Activated CD8-positive, alpha-beta memory T cell treated with anti-CD3 and anti-CD28 coated beads, Interleukin-2, amount 10 ng/mL, durations not matched to agents 7 days and 5 days (primary cell): ENCODE results near the gene CYP4B1. TPM values are rescaled to one million over a fixed set of nuclear protein-coding genes. Genes with fewer than 3 reads are reported as not detected.

Experiments
- ATAC-seq: fragments of 150-1000 bp; cut with Tn5 transposase; one replicate; pipeline ENCODE4 v1.10.0; 2021; ENCODE audit warnings: moderate library complexity
- CTCF ChIA-PET: fragments of 350-600 bp; sonication (Branson Sonifier 250); formaldehyde crosslinking; loops from one replicate; lab custom pipeline; 2021; ENCODE audit warnings: antibody characterized with exemption; lab: Charles Lee
- DNase-seq: peaks from one replicate; pipeline ENCODE4 v3.0.0-alpha.2; 2020
- H3K27ac Mint-ChIP-seq: one replicate; pipeline ENCODE4 v1.8.0; 2021; ENCODE audit warnings: mild to moderate bottlenecking, mixed read lengths
- H3K27me3 Mint-ChIP-seq: one replicate; pipeline ENCODE4 v1.8.0; 2021; ENCODE audit warnings: mixed read lengths
- H3K36me3 Mint-ChIP-seq: one replicate; pipeline ENCODE4 v1.8.0; 2021; ENCODE audit warnings: mild to moderate bottlenecking, mixed read lengths
- H3K4me1 Mint-ChIP-seq: one replicate; pipeline ENCODE4 v1.8.0; 2021; ENCODE audit warnings: mixed read lengths
- H3K4me3 Mint-ChIP-seq: one replicate; pipeline ENCODE4 v1.8.0; 2021; ENCODE audit warnings: mild to moderate bottlenecking, moderate library complexity, mixed read lengths
- H3K9me3 Mint-ChIP-seq: one replicate; pipeline ENCODE4 v1.8.0; 2022; ENCODE audit warnings: low read depth, mixed read lengths
- total RNA-seq, 2 experiments: library from RNA; stranded (reverse); gene quantifications; one replicate each; pipeline ENCODE4 v1.2.3, GENCODE V29; 2021

Gene CYP4B1
- total RNA-seq, 2 experiments from 2014 or later = not detected

GRCh38 chr1:46802901-46803574 lies 4.2 kb downstream of the CYP4B1 start:
- peaks cover 2% of the 10 kb centered on the region for H3K9me3 Mint-ChIP-seq
- DNase-seq (no peak), ATAC-seq (no peak)
- no peaks in the 10 kb centered on the region for H3K4me1 Mint-ChIP-seq
- H3K36me3 Mint-ChIP-seq = no peaks in the 10 kb centered on the region
- no peak overlapping the region for H3K4me3 Mint-ChIP-seq
- CTCF ChIA-PET = no interaction called here
- peaks cover 3% of the 10 kb centered on the region for H3K27me3 Mint-ChIP-seq
- no peak overlapping the region for H3K27ac Mint-ChIP-seq

DNA sequence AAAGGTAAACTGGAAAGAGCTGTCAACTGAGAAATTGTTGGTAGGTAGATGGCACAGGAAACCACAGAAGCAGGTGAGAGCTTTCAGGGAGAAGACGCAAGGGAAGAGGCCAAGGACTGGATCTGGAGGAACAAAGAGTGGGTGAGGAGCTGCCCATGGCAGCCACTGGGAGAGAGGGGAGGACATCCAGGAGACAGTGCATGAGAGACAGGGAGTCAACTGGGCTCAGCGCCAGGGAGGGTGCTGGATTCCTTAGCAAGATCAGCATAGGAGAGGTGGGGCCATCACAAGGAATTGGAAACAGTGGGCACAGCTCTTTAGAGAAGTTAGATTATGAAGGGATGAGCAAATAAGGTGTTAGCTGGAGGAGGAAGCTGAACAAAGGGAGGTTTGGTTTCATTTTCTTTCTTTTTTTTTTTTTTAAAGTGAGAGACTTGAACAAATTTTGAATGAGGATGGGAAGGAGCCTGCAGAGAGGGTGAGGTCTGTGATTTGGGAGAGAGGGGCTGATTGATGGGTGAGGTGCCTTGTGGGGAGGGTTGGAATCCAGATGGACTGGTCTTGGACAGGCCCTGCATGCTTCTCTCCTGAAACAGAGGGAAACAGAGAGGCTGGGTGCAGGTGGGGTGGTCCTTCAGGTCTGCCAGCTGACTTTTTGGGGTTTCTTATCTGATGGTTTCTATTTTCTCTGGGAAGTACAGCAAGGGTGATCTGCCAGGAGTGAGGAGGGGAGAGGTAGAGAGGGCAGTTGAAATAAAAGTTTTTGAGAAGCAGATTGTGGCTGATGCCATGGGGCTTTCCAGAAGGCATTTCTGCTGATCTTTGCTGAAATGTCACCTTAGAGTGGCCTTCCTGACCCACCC lies 5.4 kb downstream of the CYP4B1 start:
- Mint-ChIP-seq H3K4me3 (no peak overlapping the region), H3K27ac (no peak overlapping the region), H3K4me1 (no peaks in the 10 kb centered on the region), H3K36me3 (no peaks in the 10 kb centered on the region), H3K9me3 (peaks cover 2% of the 10 kb centered on the region), H3K27me3 (peaks cover 3% of the 10 kb centered on the region)
- DNase-seq (no peak), ATAC-seq (no peak)
- CTCF ChIA-PET = no interaction called here

DNA sequence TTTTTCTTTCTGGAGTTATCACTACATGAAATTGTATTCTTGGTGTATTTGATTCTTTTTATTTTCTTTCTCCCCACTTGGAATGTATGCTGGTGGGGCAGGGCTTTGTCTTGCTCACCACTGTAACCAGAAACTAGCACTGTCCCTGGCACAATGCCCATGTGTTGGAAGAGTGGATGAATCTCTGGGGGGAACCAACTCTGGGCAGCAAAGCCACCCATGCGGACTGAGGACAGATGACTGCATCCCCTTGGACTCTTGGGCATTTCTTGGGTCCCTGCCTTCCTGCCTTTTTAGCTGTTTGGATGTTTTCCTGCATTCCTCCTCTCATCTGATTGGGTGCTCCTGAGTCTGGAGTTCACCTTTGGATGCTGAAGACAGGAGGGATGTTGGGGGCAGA lies 6.1 kb downstream of the CYP4B1 start:
- H3K4me3 Mint-ChIP-seq = no peak overlapping the region
- no peaks in the 10 kb centered on the region for H3K4me1 Mint-ChIP-seq
- H3K36me3 Mint-ChIP-seq = no peaks in the 10 kb centered on the region
- CTCF ChIA-PET = no interaction called here
- H3K27ac Mint-ChIP-seq = no peak overlapping the region
- DNase-seq (no peak), ATAC-seq (no peak)
- peaks cover 3% of the 10 kb centered on the region for H3K27me3 Mint-ChIP-seq
- peaks cover 2% of the 10 kb centered on the region for H3K9me3 Mint-ChIP-seq

DNA sequence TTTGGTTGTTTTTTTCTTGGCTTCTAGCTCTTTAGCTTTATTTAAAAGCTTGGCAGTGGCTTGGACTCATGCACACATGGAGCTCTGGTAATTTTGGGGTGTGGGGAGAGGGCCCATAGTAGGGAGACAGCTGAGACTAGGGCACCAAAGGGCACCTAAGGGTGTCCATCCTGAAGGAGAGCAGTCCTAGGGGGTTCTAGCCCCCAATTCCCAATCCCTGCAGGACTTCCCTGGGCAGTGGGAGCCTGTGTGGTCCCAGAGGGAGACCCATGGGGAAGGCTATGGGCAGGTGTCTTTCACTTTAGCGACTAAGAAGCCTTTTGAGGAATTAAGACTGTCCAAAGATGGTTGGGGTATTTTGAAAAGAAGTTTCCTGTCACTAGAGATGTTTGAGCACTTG lies 6.9 kb downstream of the CYP4B1 start:
- H3K27me3 Mint-ChIP-seq = peaks cover 3% of the 10 kb centered on the region
- DNase-seq (no peak), ATAC-seq (no peak)
- no peaks in the 10 kb centered on the region for H3K36me3 Mint-ChIP-seq
- CTCF ChIA-PET = no interaction called here
- H3K27ac Mint-ChIP-seq = no peak overlapping the region
- peaks cover 2% of the 10 kb centered on the region for H3K9me3 Mint-ChIP-seq
- H3K4me1 Mint-ChIP-seq = no peaks in the 10 kb centered on the region
- H3K4me3 Mint-ChIP-seq = no peak overlapping the region

DNA sequence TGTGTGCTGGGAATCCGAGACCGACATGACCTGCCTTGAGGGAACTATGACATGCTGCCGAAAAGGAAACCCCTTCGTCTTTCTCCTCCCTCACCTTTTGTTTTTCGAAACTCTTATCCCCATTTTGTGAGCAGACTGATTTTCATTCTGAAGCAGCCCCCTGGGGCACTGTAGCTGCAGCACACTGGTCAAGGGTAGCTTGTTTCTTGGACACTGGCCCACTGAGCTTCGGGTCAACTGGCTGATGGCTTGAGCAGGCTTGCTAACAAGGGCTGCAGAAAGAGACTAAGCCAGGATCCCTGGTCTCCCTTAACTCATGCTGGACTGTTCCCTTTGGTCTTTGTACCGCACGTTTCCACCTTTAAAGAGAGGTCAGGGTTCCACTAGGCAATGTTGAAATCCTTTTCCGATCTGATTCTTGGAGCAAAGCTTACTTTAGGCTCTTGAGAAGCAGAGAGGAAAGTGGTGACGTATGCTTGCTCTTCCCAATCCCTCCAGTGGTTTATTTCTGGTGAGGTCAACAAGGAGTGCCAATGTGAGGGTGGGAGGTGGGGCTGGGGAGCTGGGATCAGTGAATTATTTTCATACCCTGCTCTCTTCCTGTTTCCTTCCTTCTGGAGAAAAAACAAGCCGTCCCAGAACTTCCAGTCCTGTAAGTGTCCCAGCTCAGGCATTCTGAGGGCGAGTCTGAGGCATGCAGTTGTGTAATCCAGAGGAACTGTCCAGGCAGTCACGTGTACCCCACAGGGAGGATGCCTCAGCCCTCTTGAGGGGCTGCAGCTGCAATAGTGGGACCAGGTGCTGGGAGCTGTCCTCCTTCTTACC lies 7.6 kb downstream of the CYP4B1 start:
- Mint-ChIP-seq H3K27me3 (peaks cover 3% of the 10 kb centered on the region), H3K4me3 (no peak overlapping the region), H3K36me3 (no peaks in the 10 kb centered on the region), H3K27ac (no peak overlapping the region), H3K9me3 (peaks cover 2% of the 10 kb centered on the region), H3K4me1 (no peaks in the 10 kb centered on the region)
- no peak for DNase-seq
- ATAC-seq = no peak
- CTCF ChIA-PET = no interaction called here

- no peak for DNase-seq
- H3K27ac Mint-ChIP-seq = no peak overlapping the region
Measured at GRCh38 chr1:46807046-46807972, 8.5 kb downstream of the CYP4B1 start.

GRCh38 chr1:46809071-46809470 lies 10.2 kb downstream of the CYP4B1 start:
- DNase-seq = no peak
- Mint-ChIP-seq H3K4me1 (no peaks in the 10 kb centered on the region), H3K27ac (no peak overlapping the region), H3K27me3 (peaks cover 3% of the 10 kb centered on the region), H3K4me3 (no peak overlapping the region), H3K9me3 (peaks cover 2% of the 10 kb centered on the region), H3K36me3 (no peaks in the 10 kb centered on the region)
- CTCF ChIA-PET = no interaction called here
- no peak for ATAC-seq

More at GRCh38 chr1:46807046-46807972, 8.5 kb downstream of the CYP4B1 start:
- no peaks in the 10 kb centered on the region for H3K36me3 Mint-ChIP-seq
- CTCF ChIA-PET = no interaction called here
- peaks cover 2% of the 10 kb centered on the region for H3K9me3 Mint-ChIP-seq
- H3K27me3 Mint-ChIP-seq = peaks cover 3% of the 10 kb centered on the region
- no peaks in the 10 kb centered on the region for H3K4me1 Mint-ChIP-seq
- H3K4me3 Mint-ChIP-seq = no peak overlapping the region
- ATAC-seq = no peak

DNA sequence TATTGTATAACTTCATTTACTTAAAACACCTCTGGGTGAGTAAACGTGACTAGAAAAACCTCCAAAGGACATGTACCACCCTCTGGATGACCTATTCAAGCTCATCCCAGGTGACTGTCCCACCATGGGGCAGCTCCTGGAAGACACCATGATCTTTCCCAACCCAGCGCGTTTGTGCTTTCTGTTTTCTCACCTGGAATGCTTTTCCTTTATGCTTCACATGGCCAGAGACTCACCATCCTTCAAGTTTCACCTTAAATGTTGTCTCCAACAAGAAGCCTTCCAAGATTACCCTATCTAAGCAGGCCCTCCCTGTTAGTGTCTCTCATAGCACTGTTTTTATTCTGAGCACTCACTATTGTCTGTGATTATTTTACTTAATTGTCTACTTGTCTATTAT lies 11.1 kb downstream of the CYP4B1 start:
- ATAC-seq (no peak), DNase-seq (no peak)
- no peaks in the 10 kb centered on the region for H3K4me1 Mint-ChIP-seq
- H3K4me3 Mint-ChIP-seq = no peak overlapping the region
- peaks cover 3% of the 10 kb centered on the region for H3K27me3 Mint-ChIP-seq
- H3K9me3 Mint-ChIP-seq = peaks cover 2% of the 10 kb centered on the region
- no peak overlapping the region for H3K27ac Mint-ChIP-seq
- CTCF ChIA-PET = no interaction called here
- H3K36me3 Mint-ChIP-seq = no peaks in the 10 kb centered on the region

DNA sequence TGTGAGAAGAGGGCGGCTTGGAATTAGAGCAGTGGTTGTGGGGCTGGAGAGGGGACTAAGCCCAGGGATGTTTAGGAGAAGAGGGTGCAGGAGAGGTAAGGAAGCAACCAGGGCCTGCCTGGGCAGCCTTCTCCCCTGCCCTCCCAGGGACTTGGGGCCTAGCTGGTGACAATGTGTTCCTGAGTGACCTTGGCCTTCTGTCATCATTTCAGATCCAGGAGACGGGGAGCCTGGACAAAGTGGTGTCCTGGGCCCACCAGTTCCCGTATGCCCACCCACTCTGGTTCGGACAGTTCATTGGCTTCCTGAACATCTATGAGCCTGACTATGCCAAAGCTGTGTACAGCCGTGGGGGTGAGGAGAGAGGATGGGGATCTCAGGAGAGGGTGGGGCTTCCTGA lies 11.8 kb downstream of the CYP4B1 start:
- CTCF ChIA-PET = no interaction called here
- H3K36me3 Mint-ChIP-seq = no peaks in the 10 kb centered on the region
- H3K4me3 Mint-ChIP-seq = no peak overlapping the region
- H3K27ac Mint-ChIP-seq = no peak overlapping the region
- peaks cover 3% of the 10 kb centered on the region for H3K27me3 Mint-ChIP-seq
- H3K9me3 Mint-ChIP-seq = peaks cover 2% of the 10 kb centered on the region
- no peaks in the 10 kb centered on the region for H3K4me1 Mint-ChIP-seq
- no peak for ATAC-seq
- no peak for DNase-seq

DNA sequence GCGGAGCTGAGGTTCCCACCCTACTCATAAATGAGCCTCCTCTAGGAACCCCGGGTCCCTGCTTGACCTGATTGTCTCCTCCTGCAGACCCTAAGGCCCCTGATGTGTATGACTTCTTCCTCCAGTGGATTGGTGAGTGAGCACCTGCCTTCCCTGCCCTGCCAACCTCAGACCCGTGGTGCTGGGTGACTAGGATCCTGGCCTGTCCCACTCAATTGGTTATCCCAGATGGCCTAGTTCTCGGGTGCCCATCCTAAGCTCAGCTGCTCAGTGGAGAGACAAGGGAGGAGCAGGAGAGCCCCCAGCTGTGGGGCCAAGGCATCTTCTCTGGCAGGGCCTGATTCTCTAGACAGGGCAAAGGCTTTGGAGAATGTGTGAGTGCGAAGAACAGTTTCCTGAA lies 12.2 kb downstream of the CYP4B1 start:
- CTCF ChIA-PET = no interaction called here
- H3K27ac Mint-ChIP-seq = no peak overlapping the region
- H3K4me3 Mint-ChIP-seq = no peak overlapping the region
- no peaks in the 10 kb centered on the region for H3K36me3 Mint-ChIP-seq
- no peak for ATAC-seq
- DNase-seq = no peak
- H3K4me1 Mint-ChIP-seq = no peaks in the 10 kb centered on the region
- peaks cover 2% of the 10 kb centered on the region for H3K9me3 Mint-ChIP-seq
- H3K27me3 Mint-ChIP-seq = peaks cover 3% of the 10 kb centered on the region

DNA sequence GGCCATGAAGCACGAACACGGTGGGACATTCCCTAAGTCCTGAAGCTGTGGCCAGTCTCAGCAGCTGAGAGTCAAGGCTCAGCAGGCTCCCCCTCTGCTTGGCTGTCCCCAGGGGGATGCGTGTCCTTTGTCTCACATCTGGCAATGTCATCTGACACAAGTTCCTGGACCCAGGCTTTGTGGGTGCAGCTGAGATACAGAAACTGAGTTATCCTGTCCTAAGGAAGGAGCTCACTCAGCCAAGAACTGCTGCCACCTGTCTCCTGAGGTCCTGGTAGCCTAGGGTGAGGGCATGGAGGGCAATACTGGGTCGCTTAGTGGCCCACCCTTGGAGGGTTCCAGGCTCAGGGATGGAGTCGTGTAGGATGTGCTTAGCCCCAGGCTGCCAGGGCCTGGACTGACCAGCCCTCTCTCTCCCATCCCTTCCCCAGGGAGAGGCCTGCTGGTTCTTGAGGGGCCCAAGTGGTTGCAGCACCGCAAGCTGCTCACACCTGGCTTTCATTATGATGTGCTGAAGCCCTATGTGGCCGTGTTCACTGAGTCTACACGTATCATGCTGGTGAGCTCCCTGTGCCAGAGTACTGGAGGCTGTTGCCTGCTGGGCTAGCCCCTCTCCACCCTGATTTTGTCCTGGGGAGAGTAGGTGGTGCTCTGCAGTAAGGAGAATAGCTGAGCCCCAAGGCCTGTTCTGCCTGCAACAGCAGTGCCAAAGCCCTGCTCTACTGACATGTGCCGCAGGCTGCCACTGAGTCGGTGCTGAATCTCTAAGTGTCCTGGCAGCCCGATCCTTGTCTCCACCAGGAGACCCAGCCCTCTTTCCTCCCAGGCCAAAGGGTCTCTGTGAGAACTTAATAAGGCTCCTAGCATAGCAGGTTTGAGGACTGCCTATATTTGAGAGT lies 13.5 kb downstream of the CYP4B1 start:
- H3K4me1 Mint-ChIP-seq = no peaks in the 10 kb centered on the region
- H3K27ac Mint-ChIP-seq = no peak overlapping the region
- peaks cover 3% of the 10 kb centered on the region for H3K27me3 Mint-ChIP-seq
- CTCF ChIA-PET = no interaction called here
- H3K36me3 Mint-ChIP-seq = no peaks in the 10 kb centered on the region
- peaks cover 2% of the 10 kb centered on the region for H3K9me3 Mint-ChIP-seq
- ATAC-seq (no peak), DNase-seq (no peak)
- H3K4me3 Mint-ChIP-seq = no peak overlapping the region
